HCT116 (cell line): ENCODE data around the gene TARBP1. TPM values are rescaled to one million over a fixed set of nuclear protein-coding genes. Genes with fewer than 3 reads are reported as not detected.

Source experiments
- ATAC-seq: fragments of 200-7000 bp; cut with Tn5 transposase; 2 replicates; pipeline ENCODE4 v1.9.1; 2020; ENCODE audit warnings: mild to moderate bottlenecking, moderate library complexity
- BruUV-seq: library from RNA; stranded (reverse); fragments of 400-500 nt; replicated peaks from 2 replicates; lab custom pipeline; 2021; lab: Mats Ljungman, UMichigan
- CTCF ChIA-PET: fragments of 300-600 bp; sonication (Branson Sonifier 250); formaldehyde crosslinking; loops from one replicate; lab custom pipeline; 2021; ENCODE audit warnings: antibody characterized with exemption; lab: Charles Lee
- POLR2A ChIA-PET: fragments of 300-600, 350-600 bp; sonication (Branson Sonifier 250); formaldehyde crosslinking; loops from one replicate; lab custom pipeline; 2021; ENCODE audit warnings: antibody characterized with exemption; lab: Charles Lee
- RAD21 ChIA-PET, 2 experiments: fragments of 300-600 bp; sonication (Branson Sonifier 250); formaldehyde crosslinking; loops; one replicate each; lab custom pipeline; 2023; ENCODE audit warnings: low total read pairs in 2 of 2; ENCODE audit not compliant: uncharacterized antibody in 2 of 2, unreplicated experiment in 2 of 2, low non-redundant PET in 1 of 2; lab: Charles Lee
- DNase-seq: peaks from one replicate; pipeline ENCODE4 v3.0.0-alpha.2; 2010; ENCODE audit warnings: low read depth, low spot score
- H2AFZ ChIP-seq: fragments of 200-600 bp; shearing (Covaris generic), sonication (generic); 2 replicates; pipeline ENCODE4 v1.6.1; 2017; ENCODE audit warnings: low read depth, mixed run types, mixed read lengths, antibody characterized with exemption, low read length; ENCODE audit not compliant: poor library complexity, severe bottlenecking
- H3K27ac ChIP-seq: 2 replicates; pipeline ENCODE4 v1.5.1; 2012; ENCODE audit warnings: low read depth, low read length
- H3K27me3 ChIP-seq: fragments of 200-600 bp; sonication (generic); 2 replicates; pipeline ENCODE4 v1.6.1; 2016; ENCODE audit warnings: mixed run types, low read length, mixed read lengths; ENCODE audit not compliant: insufficient read depth
- H3K36me3 ChIP-seq, 2 experiments: fragments of 200-500 bp in 1 of 2; fragments of 200-600 bp in 1 of 2; sonication (Bioruptor generic) in 1 of 2; sonication (generic) in 1 of 2; 2 replicates each; pipeline versions ENCODE4 v1.5.1 to v1.6.1; 2014 to 2016; ENCODE audit warnings: low read length in 2 of 2, inconsistent platforms in 1 of 2, mixed read lengths in 1 of 2, mixed run types in 1 of 2; ENCODE audit not compliant: insufficient read depth in 2 of 2, control insufficient read depth in 1 of 2
- H3K4me1 ChIP-seq, 2 experiments: fragments of 200-600 bp in 1 of 2; sonication (generic) in 1 of 2; 2 replicates each; pipeline versions ENCODE4 v1.5.1 to v1.6.1; 2012 to 2017; ENCODE audit warnings: low read length in 2 of 2, inconsistent platforms in 1 of 2, mild to moderate bottlenecking in 1 of 2, mixed read lengths in 1 of 2, mixed run types in 1 of 2, moderate library complexity in 1 of 2; ENCODE audit not compliant: insufficient read depth in 2 of 2, control insufficient read depth in 1 of 2
- H3K4me2 ChIP-seq: fragments of 200-600 bp; sonication (generic); 2 replicates; pipeline ENCODE4 v1.6.1; 2017; ENCODE audit warnings: mixed run types, low read length, mixed read lengths
- H3K4me3 ChIP-seq, 2 experiments: fragments of 200-600 bp in 1 of 2; sonication (generic) in 1 of 2; replicated peaks in 1 of 2; 2 replicates each; pipeline ENCODE4 v1.5.1; 2011 to 2016; ENCODE audit warnings: low read length in 2 of 2, control low read depth in 1 of 2, low read depth in 1 of 2, mild to moderate bottlenecking in 1 of 2, mixed read lengths in 1 of 2, mixed run types in 1 of 2
- H3K79me2 ChIP-seq: fragments of 200-600 bp; sonication (generic); 2 replicates; pipeline ENCODE4 v1.6.1; 2017; ENCODE audit warnings: mild to moderate bottlenecking, mixed run types, low read length, moderate library complexity, mixed read lengths; ENCODE audit not compliant: insufficient read depth
- H3K9ac ChIP-seq: fragments of 200-600 bp; sonication (generic); 2 replicates; pipeline ENCODE4 v1.6.1; 2016; ENCODE audit warnings: low read length, mixed read lengths
- H3K9me2 ChIP-seq: fragments of 200-600 bp; sonication (generic), shearing (Covaris generic); 2 replicates; pipeline ENCODE4 v1.6.1; 2017; ENCODE audit warnings: mixed run types, mild to moderate bottlenecking, moderate library complexity; ENCODE audit not compliant: insufficient read depth
- H3K9me3 ChIP-seq, 2 experiments: fragments of 200-500 bp in 1 of 2; fragments of 200-600 bp in 1 of 2; sonication (Bioruptor generic) in 1 of 2; sonication (generic) in 1 of 2; 2 replicates each; pipeline ENCODE4 v1.6.1; 2014 to 2017; ENCODE audit warnings: low read length in 2 of 2, mixed read lengths in 2 of 2, inconsistent platforms in 1 of 2, low read depth in 1 of 2, mild to moderate bottlenecking in 1 of 2, mixed run types in 1 of 2, moderate library complexity in 1 of 2; ENCODE audit not compliant: control insufficient read depth in 1 of 2, insufficient read depth in 1 of 2
- H4K20me1 ChIP-seq: fragments of 200-600 bp; sonication (generic), shearing (Covaris generic); 2 replicates; pipeline ENCODE4 v1.6.1; 2017; ENCODE audit warnings: mixed run types, mild to moderate bottlenecking, moderate library complexity; ENCODE audit not compliant: insufficient read depth
- CEBPB ChIP-seq: IDR thresholded peaks from 2 replicates; pipeline ENCODE4 v1.6.1; 2012; ENCODE audit warnings: low read depth
- EGR1 ChIP-seq: IDR thresholded peaks from 2 replicates; pipeline ENCODE4 v1.6.1; 2012; ENCODE audit warnings: low read depth
- ELF1 ChIP-seq: IDR thresholded peaks from 2 replicates; pipeline ENCODE4 v1.6.1; 2012; ENCODE audit warnings: low read depth, borderline replicate concordance
- FOSL1 ChIP-seq: IDR thresholded peaks from 2 replicates; pipeline ENCODE4 v1.6.1; 2012; ENCODE audit warnings: low read depth
- JUND ChIP-seq: IDR thresholded peaks from 2 replicates; pipeline ENCODE4 v1.6.1; 2012
- POLR2A ChIP-seq: IDR thresholded peaks from 2 replicates; pipeline ENCODE4 v1.7.0; 2011; ENCODE audit warnings: borderline replicate concordance; ENCODE audit not compliant: insufficient read depth, insufficient read length; ENCODE audit errors: extremely low read depth
- RAD21 ChIP-seq: IDR thresholded peaks from 2 replicates; pipeline ENCODE4 v1.6.1; 2012; ENCODE audit warnings: low read depth, mild to moderate bottlenecking
- SIN3A ChIP-seq: IDR thresholded peaks from 2 replicates; pipeline ENCODE4 v1.6.1; 2012; ENCODE audit warnings: low read depth
- TCF7L2 ChIP-seq: IDR thresholded peaks from 2 replicates; pipeline ENCODE4 v1.7.0; 2011; ENCODE audit warnings: borderline replicate concordance, inconsistent platforms; ENCODE audit not compliant: insufficient read depth, insufficient read length; ENCODE audit errors: extremely low read depth
- YY1 ChIP-seq: IDR thresholded peaks from 2 replicates; pipeline ENCODE4 v1.6.1; 2011; ENCODE audit warnings: low read length, low read depth, moderate library complexity, mild to moderate bottlenecking; ENCODE audit not compliant: insufficient replicate concordance; ENCODE audit errors: extremely low read depth
- ZNF274 ChIP-seq: fragments of 200-500 bp; sonication (Bioruptor generic); IDR thresholded peaks from 2 replicates; pipeline ENCODE4 v1.6.1; 2014; ENCODE audit warnings: mild to moderate bottlenecking, low read depth, low read length, inconsistent platforms
- intact Hi-C: fragments of 100-400 bp; cut with micrococcal nuclease; formaldehyde crosslinking; loops from 2 replicates; pipeline ENCODE4 v1.10.0; 2022
- total RNA-seq: library from RNA; stranded (reverse); gene quantifications from one replicate; pipeline ENCODE4 v1.2.1, GENCODE V29; 2021; ENCODE audit not compliant: unreplicated experiment
- TF ChIP-seq, protein P1 (sequence below): IDR thresholded peaks from 2 replicates; pipeline ENCODE4 v1.6.1; 2012; ENCODE audit warnings: low read depth
- TF ChIP-seq, protein P2 (sequence below): IDR thresholded peaks from 2 replicates; pipeline ENCODE4 v1.6.1; 2011; ENCODE audit warnings: mild to moderate bottlenecking, low read length, moderate library complexity; ENCODE audit not compliant: insufficient replicate concordance; ENCODE audit errors: extremely low read depth
- TF ChIP-seq, protein P3 (sequence below): IDR thresholded peaks from 2 replicates; pipeline ENCODE4 v1.6.1; 2012
- TF ChIP-seq, protein P4 (sequence below), 3 experiments: fragments of 200-600 bp in 1 of 3; sonication (generic) in 1 of 3; IDR thresholded peaks in 2 of 3; conservative IDR thresholded peaks in 1 of 3; 2 replicates each; pipeline ENCODE4 v1.5.1; 2012 to 2017; ENCODE audit warnings: low read depth in 2 of 3, low read length in 2 of 3, antibody characterized with exemption in 1 of 3, borderline replicate concordance in 1 of 3, control low read depth in 1 of 3, mild to moderate bottlenecking in 1 of 3, mixed read lengths in 1 of 3, mixed run types in 1 of 3, moderate library complexity in 1 of 3; ENCODE audit not compliant: insufficient read depth in 1 of 3

Gene TARBP1
- total RNA-seq, 1 experiment from 2014 or later: 17.2 TPM

DNA sequence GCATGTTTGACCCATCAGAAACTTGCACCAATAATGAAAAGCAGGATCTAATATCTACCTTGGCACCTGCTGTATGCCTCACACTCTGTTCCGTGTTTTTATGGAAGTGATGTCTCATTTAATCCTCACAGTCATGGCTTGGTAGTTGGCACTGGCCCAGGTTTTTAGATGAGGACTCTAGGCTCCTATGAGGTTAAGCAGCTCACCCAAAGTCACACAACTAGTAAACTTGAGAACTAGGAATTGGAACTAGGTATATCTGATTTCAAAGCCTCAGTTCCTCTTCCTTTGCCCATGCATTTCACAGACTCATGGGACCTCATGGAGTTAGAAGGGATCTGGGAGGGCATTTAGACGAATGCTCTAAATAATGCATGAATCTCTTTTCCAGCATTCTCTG, 21.3 kb upstream of the TARBP1 start:
- Histone ChIP-seq H3K27me3 (no peaks in the 10 kb centered on the region), H3K9me3 (no peaks in the 10 kb centered on the region), H3K4me3 (no peak overlapping the region), H3K9ac (no peak overlapping the region), H3K4me1 (peaks cover 13 to 38% of the 10 kb centered on the region in 2 experiments), H3K79me2 (no peaks in the 10 kb centered on the region), H3K4me2 (peak overlapping the region; percentile 59; the same call in 1 of the 2 replicates), H3K36me3 (no peaks in the 10 kb centered on the region), H3K9me2 (no peaks in the 10 kb centered on the region), H4K20me1 (no peaks in the 10 kb centered on the region), H2AFZ (peak overlapping the region; percentile 96), H3K27ac (no peak overlapping the region)
- no TSS peak for BruUV-seq
- ChIA-PET POLR2A (interaction anchor here (0.7 to 2.0 kb wide), 3 partner anchors 100 to 111 kb away, joined by 3 to 6 read pairs (median 3); no protein-coding TSS in a partner anchor), RAD21 (interaction anchor here in 1 of 2 experiments (1.5 kb wide), 1 partner anchor 584 kb away, joined by 8 read pairs; no protein-coding TSS in a partner anchor), CTCF (interaction anchor here (2.1 to 3.6 kb wide), 2 partner anchors 579 to 583 kb away, joined by 9 to 42 read pairs; no protein-coding TSS in a partner anchor)
- TF ChIP-seq RAD21: no peak
- TF ChIP-seq YY1: no peak
- TF ChIP-seq, protein P1, sequence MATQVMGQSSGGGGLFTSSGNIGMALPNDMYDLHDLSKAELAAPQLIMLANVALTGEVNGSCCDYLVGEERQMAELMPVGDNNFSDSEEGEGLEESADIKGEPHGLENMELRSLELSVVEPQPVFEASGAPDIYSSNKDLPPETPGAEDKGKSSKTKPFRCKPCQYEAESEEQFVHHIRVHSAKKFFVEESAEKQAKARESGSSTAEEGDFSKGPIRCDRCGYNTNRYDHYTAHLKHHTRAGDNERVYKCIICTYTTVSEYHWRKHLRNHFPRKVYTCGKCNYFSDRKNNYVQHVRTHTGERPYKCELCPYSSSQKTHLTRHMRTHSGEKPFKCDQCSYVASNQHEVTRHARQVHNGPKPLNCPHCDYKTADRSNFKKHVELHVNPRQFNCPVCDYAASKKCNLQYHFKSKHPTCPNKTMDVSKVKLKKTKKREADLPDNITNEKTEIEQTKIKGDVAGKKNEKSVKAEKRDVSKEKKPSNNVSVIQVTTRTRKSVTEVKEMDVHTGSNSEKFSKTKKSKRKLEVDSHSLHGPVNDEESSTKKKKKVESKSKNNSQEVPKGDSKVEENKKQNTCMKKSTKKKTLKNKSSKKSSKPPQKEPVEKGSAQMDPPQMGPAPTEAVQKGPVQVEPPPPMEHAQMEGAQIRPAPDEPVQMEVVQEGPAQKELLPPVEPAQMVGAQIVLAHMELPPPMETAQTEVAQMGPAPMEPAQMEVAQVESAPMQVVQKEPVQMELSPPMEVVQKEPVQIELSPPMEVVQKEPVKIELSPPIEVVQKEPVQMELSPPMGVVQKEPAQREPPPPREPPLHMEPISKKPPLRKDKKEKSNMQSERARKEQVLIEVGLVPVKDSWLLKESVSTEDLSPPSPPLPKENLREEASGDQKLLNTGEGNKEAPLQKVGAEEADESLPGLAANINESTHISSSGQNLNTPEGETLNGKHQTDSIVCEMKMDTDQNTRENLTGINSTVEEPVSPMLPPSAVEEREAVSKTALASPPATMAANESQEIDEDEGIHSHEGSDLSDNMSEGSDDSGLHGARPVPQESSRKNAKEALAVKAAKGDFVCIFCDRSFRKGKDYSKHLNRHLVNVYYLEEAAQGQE: no peak
- no peak for TF ChIP-seq ELF1
- no peak for TF ChIP-seq CEBPB
- TF ChIP-seq FOSL1: no peak
- no peak for TF ChIP-seq POLR2A
- TF ChIP-seq, protein P2, sequence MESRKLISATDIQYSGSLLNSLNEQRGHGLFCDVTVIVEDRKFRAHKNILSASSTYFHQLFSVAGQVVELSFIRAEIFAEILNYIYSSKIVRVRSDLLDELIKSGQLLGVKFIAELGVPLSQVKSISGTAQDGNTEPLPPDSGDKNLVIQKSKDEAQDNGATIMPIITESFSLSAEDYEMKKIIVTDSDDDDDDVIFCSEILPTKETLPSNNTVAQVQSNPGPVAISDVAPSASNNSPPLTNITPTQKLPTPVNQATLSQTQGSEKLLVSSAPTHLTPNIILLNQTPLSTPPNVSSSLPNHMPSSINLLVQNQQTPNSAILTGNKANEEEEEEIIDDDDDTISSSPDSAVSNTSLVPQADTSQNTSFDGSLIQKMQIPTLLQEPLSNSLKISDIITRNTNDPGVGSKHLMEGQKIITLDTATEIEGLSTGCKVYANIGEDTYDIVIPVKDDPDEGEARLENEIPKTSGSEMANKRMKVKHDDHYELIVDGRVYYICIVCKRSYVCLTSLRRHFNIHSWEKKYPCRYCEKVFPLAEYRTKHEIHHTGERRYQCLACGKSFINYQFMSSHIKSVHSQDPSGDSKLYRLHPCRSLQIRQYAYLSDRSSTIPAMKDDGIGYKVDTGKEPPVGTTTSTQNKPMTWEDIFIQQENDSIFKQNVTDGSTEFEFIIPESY: no peak
- no peak for TF ChIP-seq ZNF274
- TF ChIP-seq, protein P3, sequence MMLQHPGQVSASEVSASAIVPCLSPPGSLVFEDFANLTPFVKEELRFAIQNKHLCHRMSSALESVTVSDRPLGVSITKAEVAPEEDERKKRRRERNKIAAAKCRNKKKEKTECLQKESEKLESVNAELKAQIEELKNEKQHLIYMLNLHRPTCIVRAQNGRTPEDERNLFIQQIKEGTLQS: no peak
- TF ChIP-seq JUND: no peak
- TF ChIP-seq, protein P4, sequence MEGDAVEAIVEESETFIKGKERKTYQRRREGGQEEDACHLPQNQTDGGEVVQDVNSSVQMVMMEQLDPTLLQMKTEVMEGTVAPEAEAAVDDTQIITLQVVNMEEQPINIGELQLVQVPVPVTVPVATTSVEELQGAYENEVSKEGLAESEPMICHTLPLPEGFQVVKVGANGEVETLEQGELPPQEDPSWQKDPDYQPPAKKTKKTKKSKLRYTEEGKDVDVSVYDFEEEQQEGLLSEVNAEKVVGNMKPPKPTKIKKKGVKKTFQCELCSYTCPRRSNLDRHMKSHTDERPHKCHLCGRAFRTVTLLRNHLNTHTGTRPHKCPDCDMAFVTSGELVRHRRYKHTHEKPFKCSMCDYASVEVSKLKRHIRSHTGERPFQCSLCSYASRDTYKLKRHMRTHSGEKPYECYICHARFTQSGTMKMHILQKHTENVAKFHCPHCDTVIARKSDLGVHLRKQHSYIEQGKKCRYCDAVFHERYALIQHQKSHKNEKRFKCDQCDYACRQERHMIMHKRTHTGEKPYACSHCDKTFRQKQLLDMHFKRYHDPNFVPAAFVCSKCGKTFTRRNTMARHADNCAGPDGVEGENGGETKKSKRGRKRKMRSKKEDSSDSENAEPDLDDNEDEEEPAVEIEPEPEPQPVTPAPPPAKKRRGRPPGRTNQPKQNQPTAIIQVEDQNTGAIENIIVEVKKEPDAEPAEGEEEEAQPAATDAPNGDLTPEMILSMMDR (IDR thresholded peaks at IDR 0.05 in 2 of 3, conservative IDR thresholded peaks at IDR 0.05 in 1 of 3; ENCODE audit: borderline replicate concordance in 1 of 3, insufficient read depth in 1 of 3, low read depth in 2 of 3, low read length in 2 of 3): no peak
- TF ChIP-seq TCF7L2: no peak
- TF ChIP-seq EGR1: no peak
- TF ChIP-seq SIN3A: no peak
- no peak for DNase-seq
- intact Hi-C loops: no loop called here
- no peak for ATAC-seq
